Activated CD4-positive, alpha-beta T cell treated with anti-CD3 and anti-CD28 coated beads, Interleukin-2, amount 10 ng/mL, durations not matched to agents 7 days and 5 days (primary cell): ENCODE measurements around the gene APOL4. TPM values are rescaled to one million over a fixed set of nuclear protein-coding genes. Genes with fewer than 3 reads are reported as not detected.
"Not testable (repeated sequence)": the region's sequence is repeated elsewhere in the genome, so short reads cannot be mapped to it uniquely, and the experiment has no call there.

ENCODE experiments used
- CTCF ChIA-PET: fragments of 350-600 bp; sonication (Branson Sonifier 250); formaldehyde crosslinking; loops from one replicate; lab custom pipeline; 2021; ENCODE audit warnings: antibody characterized with exemption; lab: Charles Lee
- POLR2A ChIA-PET: fragments of 350-600 bp; sonication (Branson Sonifier 250); formaldehyde crosslinking; loops from one replicate; lab custom pipeline; 2021; ENCODE audit warnings: antibody characterized with exemption; lab: Charles Lee
- DNase-seq: peaks from one replicate; pipeline ENCODE4 v3.0.0-alpha.2; 2020
- H3K27ac Mint-ChIP-seq: one replicate; pipeline ENCODE4 v1.8.0; 2021; ENCODE audit warnings: mild to moderate bottlenecking, moderate library complexity, mixed read lengths
- H3K27me3 Mint-ChIP-seq: one replicate; pipeline ENCODE4 v1.8.0; 2021; ENCODE audit warnings: mixed read lengths
- H3K36me3 Mint-ChIP-seq: one replicate; pipeline ENCODE4 v1.8.0; 2021; ENCODE audit warnings: low read depth, mixed read lengths
- H3K4me1 Mint-ChIP-seq: one replicate; pipeline ENCODE4 v1.8.0; 2021; ENCODE audit warnings: mixed read lengths
- H3K4me3 Mint-ChIP-seq: one replicate; pipeline ENCODE4 v1.8.0; 2021; ENCODE audit warnings: mild to moderate bottlenecking, moderate library complexity, mixed read lengths
- H3K9me3 Mint-ChIP-seq: one replicate; pipeline ENCODE4 v1.8.0; 2021; ENCODE audit warnings: mixed read lengths
- total RNA-seq, 2 experiments: library from RNA; stranded (reverse); gene quantifications; one replicate each; pipeline ENCODE4 v1.2.3, GENCODE V29; 2021

The APOL4 gene
- total RNA-seq, 2 experiments from 2014 or later = 0.54 to 0.57 TPM

GRCh38 chr22:36228369-36228768, 26.8 kb upstream of the APOL4 start:
- DNase-seq, POLR2A ChIA-PET, H3K9me3 Mint-ChIP-seq, H3K27me3 Mint-ChIP-seq, H3K4me3 Mint-ChIP-seq: not testable (repeated sequence)
- Mint-ChIP-seq H3K27ac (peak overlapping the region; percentile 42), H3K4me1 (peaks cover 14% of the 10 kb centered on the region), H3K36me3 (peaks cover 57% of the 10 kb centered on the region)
- CTCF ChIA-PET = interaction anchor here (1.0 to 3.6 kb wide), 2 partner anchors 10 to 12 kb away, joined by 3 to 14 read pairs; partner anchors contain the start of gene APOL2

- H3K4me1 Mint-ChIP-seq = peaks cover 12% of the 10 kb centered on the region
- no peaks in the 10 kb centered on the region for H3K9me3 Mint-ChIP-seq
- H3K27me3 Mint-ChIP-seq = no peaks in the 10 kb centered on the region
- no peak overlapping the region for H3K4me3 Mint-ChIP-seq
- DNase-seq = no peak
- H3K36me3 Mint-ChIP-seq = peaks cover 52% of the 10 kb centered on the region
- CTCF ChIA-PET = interaction anchor here (1.0 to 3.6 kb wide), 2 partner anchors 11 kb away, joined by 3 to 14 read pairs; partner anchors contain the start of gene APOL2
- no peak overlapping the region for H3K27ac Mint-ChIP-seq
- POLR2A ChIA-PET = interaction anchor here (0.9 kb wide), 1 partner anchor 11 kb away, joined by 5 read pairs; the partner anchor contains the start of gene APOL2
These were observed 26.2 kb upstream of the APOL4 start for GRCh38 chr22:36227806-36228205.

GRCh38 chr22:36227396-36227795, 25.8 kb upstream of the APOL4 start:
- ChIA-PET CTCF (interaction anchor here (1.0 to 3.6 kb wide), 4 partner anchors 9 to 12 kb away, joined by 3 to 14 read pairs (median 4); partner anchors contain the start of gene APOL2), POLR2A (interaction anchor here (0.6 to 0.9 kb wide), 2 partner anchors 12 to 676 kb away, joined by 3 to 5 read pairs; partner anchors contain the start of gene APOL2)
- Mint-ChIP-seq H3K9me3 (no peaks in the 10 kb centered on the region), H3K27ac (no peak overlapping the region), H3K4me3 (no peak overlapping the region), H3K36me3 (peaks cover 48% of the 10 kb centered on the region), H3K4me1 (peaks cover 11% of the 10 kb centered on the region), H3K27me3 (no peaks in the 10 kb centered on the region)
- DNase-seq = peak; percentile 16

- Mint-ChIP-seq H3K4me1 (peaks cover 11% of the 10 kb centered on the region), H3K4me3 (no peak overlapping the region), H3K27me3 (peaks cover 2% of the 10 kb centered on the region), H3K27ac (no peak overlapping the region), H3K36me3 (peaks cover 39% of the 10 kb centered on the region), H3K9me3 (no peaks in the 10 kb centered on the region)
- CTCF ChIA-PET = interaction anchor here (0.9 to 3.6 kb wide), 4 partner anchors 10 to 160 kb away, joined by 3 to 14 read pairs (median 4); partner anchors contain the start of gene APOL2
- DNase-seq = no peak
- POLR2A ChIA-PET = no interaction called here
These were observed 24.6 kb upstream of the APOL4 start for GRCh38 chr22:36226189-36226588.

GRCh38 chr22:36225333-36225922, 23.8 kb upstream of the APOL4 start:
- H3K9me3 Mint-ChIP-seq = no peaks in the 10 kb centered on the region
- H3K36me3 Mint-ChIP-seq = peaks cover 31% of the 10 kb centered on the region
- peaks cover 11% of the 10 kb centered on the region for H3K4me1 Mint-ChIP-seq
- no peak overlapping the region for H3K4me3 Mint-ChIP-seq
- CTCF ChIA-PET = interaction anchor here (2.3 kb wide), 1 partner anchor 10 kb away, joined by 5 read pairs; no protein-coding TSS in a partner anchor
- no peak overlapping the region for H3K27ac Mint-ChIP-seq
- no peak for DNase-seq
- POLR2A ChIA-PET = no interaction called here
- peaks cover 2% of the 10 kb centered on the region for H3K27me3 Mint-ChIP-seq

- no peak for DNase-seq
- H3K9me3 Mint-ChIP-seq = no peaks in the 10 kb centered on the region
- peaks cover 4% of the 10 kb centered on the region for H3K27me3 Mint-ChIP-seq
- no peak overlapping the region for H3K27ac Mint-ChIP-seq
- H3K4me3 Mint-ChIP-seq = no peak overlapping the region
- peaks cover 12% of the 10 kb centered on the region for H3K4me1 Mint-ChIP-seq
- POLR2A ChIA-PET = no interaction called here
- H3K36me3 Mint-ChIP-seq = peaks cover 23% of the 10 kb centered on the region
- CTCF ChIA-PET = interaction anchor here (0.6 kb wide), 1 partner anchor 35 kb away, joined by 4 read pairs; no protein-coding TSS in a partner anchor
These were observed 22.6 kb upstream of the APOL4 start for GRCh38 chr22:36224245-36224644.

- Mint-ChIP-seq H3K4me3 (no peak overlapping the region), H3K27me3 (peaks cover 11% of the 10 kb centered on the region), H3K4me1 (peaks cover 11% of the 10 kb centered on the region), H3K9me3 (no peaks in the 10 kb centered on the region), H3K36me3 (peaks cover 17% of the 10 kb centered on the region), H3K27ac (no peak overlapping the region)
- no peak for DNase-seq
- ChIA-PET POLR2A (no interaction called here), CTCF (no interaction called here)
These were observed 21.9 kb upstream of the APOL4 start for GRCh38 chr22:36223504-36223903.

GRCh38 chr22:36222887-36223450, 21.4 kb upstream of the APOL4 start:
- Mint-ChIP-seq H3K4me3 (no peak overlapping the region), H3K27me3 (peaks cover 16% of the 10 kb centered on the region), H3K9me3 (no peaks in the 10 kb centered on the region), H3K4me1 (peaks cover 11% of the 10 kb centered on the region), H3K27ac (no peak overlapping the region), H3K36me3 (peaks cover 12% of the 10 kb centered on the region)
- ChIA-PET CTCF (interaction anchor here (1.4 to 1.8 kb wide), 2 partner anchors 12 to 16 kb away, joined by 3 to 6 read pairs; partner anchors contain the start of gene APOL2), POLR2A (no interaction called here)
- DNase-seq = no peak

GRCh38 chr22:36221799-36222751, 20.5 kb upstream of the APOL4 start:
- peak; percentile 58 for DNase-seq
- Mint-ChIP-seq H3K9me3 (no peaks in the 10 kb centered on the region), H3K27ac (peak overlapping the region; percentile 50), H3K27me3 (peaks cover 21% of the 10 kb centered on the region), H3K36me3 (peaks cover 4% of the 10 kb centered on the region), H3K4me3 (no peak overlapping the region), H3K4me1 (peaks cover 7% of the 10 kb centered on the region)
- POLR2A ChIA-PET = no interaction called here
- CTCF ChIA-PET = interaction anchor here (1.2 to 1.8 kb wide), 3 partner anchors 11 to 17 kb away, joined by 3 to 6 read pairs (median 3); partner anchors contain the start of gene APOL2

GRCh38 chr22:36220451-36220921, 18.9 kb upstream of the APOL4 start:
- ChIA-PET CTCF (no interaction called here), POLR2A (no interaction called here)
- H3K9me3 Mint-ChIP-seq = no peaks in the 10 kb centered on the region
- H3K4me1 Mint-ChIP-seq = peaks cover 7% of the 10 kb centered on the region
- no peaks in the 10 kb centered on the region for H3K36me3 Mint-ChIP-seq
- no peak overlapping the region for H3K27ac Mint-ChIP-seq
- H3K4me3 Mint-ChIP-seq = no peak overlapping the region
- peaks cover 30% of the 10 kb centered on the region for H3K27me3 Mint-ChIP-seq
- no peak for DNase-seq

- ChIA-PET CTCF (interaction anchor here (1.2 kb wide), 1 partner anchor 38 kb away, joined by 4 read pairs; no protein-coding TSS in a partner anchor), POLR2A (no interaction called here)
- Mint-ChIP-seq H3K9me3 (no peaks in the 10 kb centered on the region), H3K36me3 (no peaks in the 10 kb centered on the region), H3K27me3 (peaks cover 44% of the 10 kb centered on the region), H3K4me3 (no peak overlapping the region), H3K27ac (no peak overlapping the region), H3K4me1 (peaks cover 7% of the 10 kb centered on the region)
- no peak for DNase-seq
These were observed 17.1 kb upstream of the APOL4 start for GRCh38 chr22:36218648-36219193.

- Mint-ChIP-seq H3K27ac (no peak overlapping the region), H3K36me3 (peaks cover 2% of the 10 kb centered on the region), H3K4me3 (no peak overlapping the region), H3K27me3 (peaks cover 60% of the 10 kb centered on the region), H3K4me1 (peaks cover 4% of the 10 kb centered on the region), H3K9me3 (no peaks in the 10 kb centered on the region)
- ChIA-PET POLR2A (no interaction called here), CTCF (interaction anchor here (0.7 to 2.7 kb wide), 4 partner anchors 10 to 150 kb away, joined by 3 to 9 read pairs (median 4); partner anchors contain the start of gene APOL2)
- DNase-seq = no peak
These were observed 14.4 kb upstream of the APOL4 start for GRCh38 chr22:36215981-36216380.
